Tibial nerve (tissue), 3 donors: ENCODE measurements around the gene TRPC3.

Experiments used
- CTCF ChIP-seq, 5 experiments: fragments of 200-600 bp in 3 of 5; fragments of 450-650 bp in 2 of 5; sonication (generic) in 3 of 5; IDR thresholded peaks; one replicate each; pipeline ENCODE4 v1.5.1; 2016 to 2019; ENCODE audit warnings: antibody characterized with exemption in 5 of 5, mild to moderate bottlenecking in 3 of 5, moderate library complexity in 2 of 5
- POLR2A ChIP-seq, 2 donors: fragments of 450-650 bp; IDR thresholded peaks; one replicate each; pipeline ENCODE4 v1.6.1; 2017; ENCODE audit warnings: antibody characterized with exemption in 2 of 2, mild to moderate bottlenecking in 2 of 2, moderate library complexity in 2 of 2

DNA sequence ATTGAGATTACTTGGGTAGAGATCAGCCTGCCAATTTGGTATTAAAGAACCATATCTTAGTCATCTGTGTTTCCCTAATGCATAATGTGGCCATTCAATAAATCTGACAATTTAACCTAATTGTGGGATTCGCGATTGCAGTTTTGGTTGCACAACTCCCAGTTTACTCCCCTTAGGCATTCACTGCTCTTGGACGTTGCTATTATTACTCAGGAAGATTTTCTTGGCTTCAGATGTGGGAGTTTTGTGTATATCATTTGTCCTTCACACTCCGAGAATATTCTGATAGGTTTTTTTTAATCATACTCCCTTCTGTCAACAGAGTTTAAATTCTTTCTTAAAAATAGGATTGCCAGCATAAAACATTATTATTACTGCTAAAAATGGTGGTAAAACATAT is 22.0 kb upstream of the TRPC3 start:
- no peak for TF ChIP-seq POLR2A (IDR thresholded peaks at IDR 0.05)
- TF ChIP-seq CTCF (IDR thresholded peaks at IDR 0.05), result no peak
